GM19438 (cell line): ENCODE measurements around the gene CBX7.
"Not testable (repeated sequence)": the region's sequence is repeated elsewhere in the genome, so short reads cannot be mapped to it uniquely, and the experiment has no call there.

Experiments
- ATAC-seq: cut with Tn5 transposase; IDR thresholded peaks from one replicate; pipeline ENCODE4 v1.9.1; 2021; ENCODE audit warnings: low read depth; ENCODE audit not compliant: unreplicated experiment

Gene CBX7

GRCh38 chr22:39174498-39175352 is 22.2 kb upstream of the CBX7 start:
- ATAC-seq: no peak

- no peak for ATAC-seq
These were observed 21.5 kb upstream of the CBX7 start for GRCh38 chr22:39173787-39174497.

GRCh38 chr22:39173050-39173706 is 20.7 kb upstream of the CBX7 start:
- ATAC-seq: no peak

- not testable (repeated sequence) for ATAC-seq
These were observed 20.0 kb upstream of the CBX7 start for GRCh38 chr22:39172265-39173049.

- ATAC-seq: no peak
These were observed 19.3 kb upstream of the CBX7 start for GRCh38 chr22:39171623-39172264.

GRCh38 chr22:39170825-39171622 is 18.5 kb upstream of the CBX7 start:
- no peak for ATAC-seq

- no peak for ATAC-seq
These were observed 17.5 kb upstream of the CBX7 start for GRCh38 chr22:39169797-39170466.

- no peak for ATAC-seq
These were observed 14.1 kb upstream of the CBX7 start for GRCh38 chr22:39166547-39166946.

GRCh38 chr22:39156093-39156492 is 3.6 kb upstream of the CBX7 start:
- not testable (repeated sequence) for ATAC-seq

- ATAC-seq: no peak
These were observed 2.9 kb upstream of the CBX7 start for GRCh38 chr22:39155421-39155820.

- no peak for ATAC-seq
These were observed 789 bp upstream of the CBX7 start for GRCh38 chr22:39153220-39153717.

GRCh38 chr22:39152024-39152510 is 413 bp downstream of the CBX7 start:
- no peak for ATAC-seq

GRCh38 chr22:39151329-39151975 is 1.0 kb downstream of the CBX7 start:
- no peak for ATAC-seq

- ATAC-seq: no peak
These were observed 1.6 kb downstream of the CBX7 start for GRCh38 chr22:39150848-39151215.

- no peak for ATAC-seq
These were observed 2.3 kb downstream of the CBX7 start for GRCh38 chr22:39149915-39150847.

- no peak for ATAC-seq
These were observed 3.5 kb downstream of the CBX7 start for GRCh38 chr22:39148727-39149535.
